ENCODE data around the gene TECR. TPM values are rescaled to one million over a fixed set of nuclear protein-coding genes. Genes with fewer than 3 reads are reported as not detected.

Gene TECR
- total RNA-seq, 2 experiments from 2014 or later = 153 to 163 TPM

DNA sequence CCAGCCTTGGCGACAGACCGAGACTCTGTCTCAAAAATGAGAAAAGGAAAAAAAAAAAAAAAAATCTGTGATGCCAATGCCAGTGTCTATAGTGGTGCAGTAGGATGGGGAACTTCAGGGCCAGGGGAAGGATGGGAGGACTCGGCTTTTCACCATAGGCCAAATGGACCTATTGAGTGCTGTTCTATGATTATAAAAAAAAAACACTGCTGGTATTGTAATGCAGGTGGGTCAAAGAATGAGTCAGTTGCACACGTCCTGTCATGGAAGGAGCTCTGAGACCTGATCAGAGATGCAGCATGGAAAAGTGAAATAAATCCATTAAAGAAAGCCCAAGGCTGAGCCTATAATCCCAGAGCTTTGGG lies 18.2 kb upstream of the TECR start:
- ChIA-PET CTCF (interaction anchor here (1.0 kb wide), 1 partner anchor 374 kb away, joined by 3 read pairs; the partner anchor contains the start of gene ASF1B), POLR2A (interaction anchor here (1.1 kb wide), 1 partner anchor 11 kb away, joined by 3 read pairs; no protein-coding TSS in a partner anchor)
- no peak overlapping the region for H3K27ac Mint-ChIP-seq
- no peaks in the 10 kb centered on the region for H3K9me3 Mint-ChIP-seq (ENCODE audit: insufficient read depth)
- H3K4me3 Mint-ChIP-seq = no peak overlapping the region
- no peak for DNase-seq
- peaks cover 57% of the 10 kb centered on the region for H3K4me1 Mint-ChIP-seq (ENCODE audit: low read depth)
- H3K36me3 Mint-ChIP-seq (ENCODE audit: low read depth) = peaks cover 32% of the 10 kb centered on the region
- H3K27me3 Mint-ChIP-seq (ENCODE audit: low read depth) = no peaks in the 10 kb centered on the region
- no peak for ATAC-seq

DNA sequence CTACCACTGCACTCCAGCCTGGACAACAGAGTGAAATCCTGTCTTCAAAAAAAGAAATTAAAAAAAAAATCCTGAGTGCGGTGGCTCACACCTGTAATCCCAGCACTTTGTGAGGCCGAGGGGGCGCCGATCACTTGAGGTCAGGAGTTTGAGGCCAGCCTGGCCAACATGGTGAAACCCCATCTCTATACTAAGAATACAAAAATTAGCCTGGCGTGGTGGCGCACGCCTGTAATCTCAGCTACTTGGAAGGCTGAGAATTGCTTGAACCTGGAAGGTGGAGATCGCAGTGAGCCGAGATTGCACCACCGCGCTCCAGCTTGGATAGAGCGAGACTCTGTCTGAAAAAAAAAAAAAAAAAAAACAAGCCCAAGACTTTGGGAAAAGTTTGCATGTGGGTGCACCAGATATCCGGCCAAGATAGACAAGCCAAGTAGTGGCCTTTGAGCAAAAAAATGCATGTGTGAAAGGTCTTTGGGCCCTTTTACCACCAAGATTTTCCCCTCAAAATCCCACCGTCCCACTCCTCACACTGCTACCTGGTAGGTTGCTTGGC lies 16.9 kb upstream of the TECR start:
- H3K27me3 Mint-ChIP-seq (ENCODE audit: low read depth) = no peaks in the 10 kb centered on the region
- H3K4me1 Mint-ChIP-seq (ENCODE audit: low read depth) = peaks cover 50% of the 10 kb centered on the region
- peaks cover 44% of the 10 kb centered on the region for H3K36me3 Mint-ChIP-seq (ENCODE audit: low read depth)
- DNase-seq (no peak), ATAC-seq (no peak)
- POLR2A ChIA-PET = interaction anchor here (2.0 kb wide), 1 partner anchor 9 kb away, joined by 5 read pairs; no protein-coding TSS in a partner anchor
- H3K4me3 Mint-ChIP-seq = no peak overlapping the region
- no peak overlapping the region for H3K27ac Mint-ChIP-seq
- CTCF ChIA-PET = interaction anchor here (0.7 to 1.8 kb wide), 3 partner anchors 8 to 376 kb away, joined by 3 to 9 read pairs (median 3); partner anchors contain the start of gene ASF1B
- no peaks in the 10 kb centered on the region for H3K9me3 Mint-ChIP-seq (ENCODE audit: insufficient read depth)

DNA sequence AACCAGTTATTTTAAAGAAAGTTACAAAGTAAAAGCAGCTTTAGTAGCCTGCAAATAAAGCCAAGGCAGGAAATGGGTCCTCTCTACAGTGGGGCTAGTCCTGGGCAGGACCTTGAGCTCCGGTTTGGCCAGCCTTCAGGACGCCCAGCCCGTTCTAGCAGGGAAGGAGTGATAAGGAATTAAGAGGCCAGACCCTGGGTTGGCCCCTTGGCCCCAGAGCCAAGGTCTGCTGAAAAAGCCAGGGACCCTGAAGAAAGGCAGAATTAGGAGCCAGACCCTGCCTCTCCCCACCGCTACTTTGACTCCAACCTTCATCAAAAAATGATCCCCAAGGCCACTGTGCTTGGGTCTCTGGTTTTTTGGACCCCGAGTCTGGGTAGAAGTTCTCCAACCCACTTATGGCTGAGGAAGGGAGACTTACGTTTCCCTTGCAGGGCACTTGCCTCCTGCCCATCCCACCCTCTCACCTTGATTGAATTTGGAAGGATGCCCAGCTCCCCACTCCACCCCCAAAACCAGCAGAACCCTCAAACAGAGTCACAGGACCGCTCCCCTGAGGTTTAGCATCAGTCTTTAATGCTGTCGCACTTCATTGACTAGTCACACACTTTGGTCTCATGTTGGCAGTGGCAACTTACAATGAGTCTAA lies 15.1 kb upstream of the TECR start:
- Mint-ChIP-seq H3K36me3 (ENCODE audit: low read depth) (peaks cover 50% of the 10 kb centered on the region), H3K4me1 (ENCODE audit: low read depth) (peaks cover 49% of the 10 kb centered on the region), H3K27ac (peak overlapping the region; percentile 56), H3K27me3 (ENCODE audit: low read depth) (no peaks in the 10 kb centered on the region), H3K4me3 (peak overlapping the region; percentile 94), H3K9me3 (ENCODE audit: insufficient read depth) (no peaks in the 10 kb centered on the region)
- ChIA-PET POLR2A (interaction anchor here (0.6 to 11.2 kb wide), 3 partner anchors 8 to 465 kb away, joined by 3 to 203 read pairs (median 8); no protein-coding TSS in a partner anchor), CTCF (interaction anchor here (1.8 kb wide), 1 partner anchor 10 kb away, joined by 9 read pairs; no protein-coding TSS in a partner anchor)
- ATAC-seq (no peak), DNase-seq (no peak)

DNA sequence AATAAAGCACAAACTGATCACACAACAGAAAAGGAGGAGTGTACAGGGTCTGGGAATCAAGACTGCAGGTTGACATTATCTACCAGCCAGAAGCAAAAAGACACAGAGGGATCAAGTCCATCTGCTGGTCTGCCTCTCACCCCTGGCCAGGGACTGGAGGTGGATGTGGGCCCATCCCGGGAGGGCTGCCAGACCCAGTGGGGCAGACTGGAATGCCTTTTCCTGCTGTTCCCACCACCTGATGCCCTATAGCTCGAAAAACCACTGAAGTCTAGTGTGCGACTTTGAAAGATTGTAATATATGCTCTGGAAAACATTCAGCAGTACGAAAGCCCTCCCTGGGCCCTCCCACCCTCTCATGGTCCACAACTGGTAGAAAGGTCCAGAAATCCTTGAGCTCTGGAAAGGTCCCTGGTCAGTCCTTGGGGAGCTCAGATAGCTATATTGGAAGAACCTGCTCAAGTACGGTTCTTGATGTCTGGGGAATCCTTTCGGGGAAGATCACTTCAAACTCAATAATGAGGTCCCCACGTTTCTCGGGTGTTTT lies 13.8 kb upstream of the TECR start:
- peaks cover 50% of the 10 kb centered on the region for H3K36me3 Mint-ChIP-seq (ENCODE audit: low read depth)
- ATAC-seq (no peak), DNase-seq (no peak)
- H3K9me3 Mint-ChIP-seq (ENCODE audit: insufficient read depth) = no peaks in the 10 kb centered on the region
- peaks cover 54% of the 10 kb centered on the region for H3K4me1 Mint-ChIP-seq (ENCODE audit: low read depth)
- H3K27me3 Mint-ChIP-seq (ENCODE audit: low read depth) = no peaks in the 10 kb centered on the region
- peak overlapping the region; percentile 94 for H3K4me3 Mint-ChIP-seq
- H3K27ac Mint-ChIP-seq = peak overlapping the region; percentile 80
- ChIA-PET CTCF (interaction anchor here (0.9 to 5.2 kb wide), 2 partner anchors 9 to 41 kb away, joined by 3 to 75 read pairs; no protein-coding TSS in a partner anchor), POLR2A (interaction anchor here (1.1 to 11.2 kb wide), 3 partner anchors 9 to 134 kb away, joined by 3 to 203 read pairs (median 3); partner anchors contain the start of gene ADGRE5)

DNA sequence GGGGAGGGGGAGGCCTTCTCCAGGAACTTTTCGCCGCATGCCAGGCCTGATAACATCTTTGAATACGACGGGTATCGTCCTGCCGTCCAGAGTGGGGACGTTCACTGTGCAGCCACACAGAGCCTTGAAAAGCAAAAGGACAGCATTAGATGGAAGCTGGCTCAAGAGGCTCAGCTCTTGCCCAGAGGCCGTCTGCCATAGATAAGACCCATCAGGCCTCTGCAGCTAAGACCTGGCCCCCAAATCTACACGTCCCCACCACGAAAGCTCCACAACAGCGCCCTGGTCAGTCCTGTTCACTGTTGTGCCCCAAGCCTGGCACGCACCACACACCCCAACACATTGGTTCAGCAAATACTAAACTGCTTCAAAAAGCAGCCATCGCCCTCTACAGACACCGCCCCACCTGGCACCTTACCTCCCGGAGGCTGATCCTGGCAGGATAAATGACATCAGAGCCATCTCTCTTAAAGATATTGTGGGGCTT lies 13.3 kb upstream of the TECR start:
- no peak for DNase-seq
- H3K4me1 Mint-ChIP-seq (ENCODE audit: low read depth) = peaks cover 51% of the 10 kb centered on the region
- POLR2A ChIA-PET = interaction anchor here (1.1 to 11.2 kb wide), 5 partner anchors 9 to 134 kb away, joined by 3 to 203 read pairs (median 6); partner anchors contain the start of genes ADGRE5 and TECR

DNA sequence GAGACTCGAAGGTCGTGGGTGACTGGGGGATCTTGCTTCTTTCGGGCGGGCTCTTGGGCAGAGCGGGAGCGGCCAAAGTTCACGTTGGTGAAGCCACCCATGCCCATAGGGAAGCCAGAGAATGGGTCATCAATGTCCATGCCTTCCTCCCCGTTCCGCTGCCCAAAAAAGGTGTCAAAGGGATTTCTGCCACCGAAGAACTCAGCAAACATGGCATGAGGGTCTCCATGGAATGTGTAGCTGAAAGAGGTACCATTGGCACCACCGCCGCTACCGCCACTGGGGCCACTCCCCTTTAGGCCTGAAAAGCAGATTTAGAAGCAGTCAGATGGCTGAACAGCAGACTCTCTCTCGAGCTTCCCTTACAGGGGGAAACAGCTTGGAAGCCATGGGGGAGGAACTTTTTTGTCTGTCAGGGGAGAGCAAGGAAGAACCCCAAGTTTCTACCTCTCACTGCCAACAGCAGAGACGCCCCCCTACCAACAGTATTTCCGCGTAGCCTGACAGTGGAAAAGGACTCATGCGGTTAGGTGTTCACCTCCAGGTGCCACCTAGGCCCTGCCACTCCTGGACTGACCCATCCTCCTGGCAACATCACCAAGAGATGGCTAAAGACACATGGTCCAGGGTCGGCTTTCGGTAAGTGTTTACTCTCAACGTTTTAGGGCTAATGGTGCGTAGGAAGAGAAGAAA lies 12.5 kb upstream of the TECR start:
- POLR2A ChIA-PET = interaction anchor here (0.6 to 11.2 kb wide), 13 partner anchors 9 to 153 kb away, joined by 3 to 203 read pairs (median 4); partner anchors contain the start of genes ADGRE5 and TECR
- DNase-seq = peak; percentile 51
- CTCF ChIA-PET = interaction anchor here (1.0 to 5.2 kb wide), 5 partner anchors 9 to 40 kb away, joined by 3 to 75 read pairs (median 3); no protein-coding TSS in a partner anchor
- no peak for ATAC-seq
- Mint-ChIP-seq H3K9me3 (ENCODE audit: insufficient read depth) (no peaks in the 10 kb centered on the region), H3K27me3 (ENCODE audit: low read depth) (no peaks in the 10 kb centered on the region), H3K36me3 (ENCODE audit: low read depth) (peaks cover 50% of the 10 kb centered on the region), H3K27ac (peak overlapping the region; percentile 80), H3K4me1 (ENCODE audit: low read depth) (peaks cover 54% of the 10 kb centered on the region), H3K4me3 (peak overlapping the region; percentile 94)

More for the DNA sequence above, 13.3 kb upstream of the TECR start:
- ATAC-seq = no peak
- Mint-ChIP-seq H3K27ac (peak overlapping the region; percentile 80), H3K9me3 (ENCODE audit: insufficient read depth) (no peaks in the 10 kb centered on the region), H3K27me3 (ENCODE audit: low read depth) (no peaks in the 10 kb centered on the region), H3K4me3 (peak overlapping the region; percentile 94), H3K36me3 (ENCODE audit: low read depth) (peaks cover 50% of the 10 kb centered on the region)
- CTCF ChIA-PET = interaction anchor here (0.9 to 5.2 kb wide), 3 partner anchors 10 to 40 kb away, joined by 3 to 75 read pairs (median 10); no protein-coding TSS in a partner anchor

DNA sequence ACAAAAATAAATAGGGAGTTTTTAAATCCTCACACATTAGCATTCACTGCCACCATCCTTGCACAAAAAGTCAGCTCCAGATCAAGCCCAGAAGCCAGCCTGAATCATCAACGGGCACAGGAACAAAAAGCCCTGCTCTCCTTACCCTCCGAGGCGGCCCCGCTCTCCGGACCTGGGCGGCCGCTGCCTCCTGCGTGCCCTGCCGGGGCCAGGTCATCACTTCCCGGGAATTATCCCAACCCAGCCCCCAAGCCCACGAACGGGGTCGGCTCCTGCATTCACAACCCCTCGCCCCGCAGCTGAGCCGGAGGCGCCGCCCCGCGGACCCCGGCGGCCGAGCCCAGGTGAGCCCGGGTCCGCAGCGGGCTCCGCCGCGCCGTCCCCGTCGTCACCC lies 12.0 kb upstream of the TECR start:
- POLR2A ChIA-PET = interaction anchor here (0.6 to 11.2 kb wide), 18 partner anchors 8 to 645 kb away, joined by 3 to 203 read pairs (median 4); partner anchors contain the start of gene TECR
- H3K36me3 Mint-ChIP-seq (ENCODE audit: low read depth) = peaks cover 50% of the 10 kb centered on the region
- H3K4me1 Mint-ChIP-seq (ENCODE audit: low read depth) = peaks cover 60% of the 10 kb centered on the region
- peak overlapping the region; percentile 80 for H3K27ac Mint-ChIP-seq
- H3K4me3 Mint-ChIP-seq = peak overlapping the region; percentile 94
- H3K9me3 Mint-ChIP-seq (ENCODE audit: insufficient read depth) = no peaks in the 10 kb centered on the region
- H3K27me3 Mint-ChIP-seq (ENCODE audit: low read depth) = no peaks in the 10 kb centered on the region
- ATAC-seq (peak; percentile 0), DNase-seq (peak; percentile 47)
- CTCF ChIA-PET = interaction anchor here (1.0 to 5.2 kb wide), 7 partner anchors 9 to 381 kb away, joined by 3 to 75 read pairs (median 4); partner anchors contain the start of gene ASF1B

DNA sequence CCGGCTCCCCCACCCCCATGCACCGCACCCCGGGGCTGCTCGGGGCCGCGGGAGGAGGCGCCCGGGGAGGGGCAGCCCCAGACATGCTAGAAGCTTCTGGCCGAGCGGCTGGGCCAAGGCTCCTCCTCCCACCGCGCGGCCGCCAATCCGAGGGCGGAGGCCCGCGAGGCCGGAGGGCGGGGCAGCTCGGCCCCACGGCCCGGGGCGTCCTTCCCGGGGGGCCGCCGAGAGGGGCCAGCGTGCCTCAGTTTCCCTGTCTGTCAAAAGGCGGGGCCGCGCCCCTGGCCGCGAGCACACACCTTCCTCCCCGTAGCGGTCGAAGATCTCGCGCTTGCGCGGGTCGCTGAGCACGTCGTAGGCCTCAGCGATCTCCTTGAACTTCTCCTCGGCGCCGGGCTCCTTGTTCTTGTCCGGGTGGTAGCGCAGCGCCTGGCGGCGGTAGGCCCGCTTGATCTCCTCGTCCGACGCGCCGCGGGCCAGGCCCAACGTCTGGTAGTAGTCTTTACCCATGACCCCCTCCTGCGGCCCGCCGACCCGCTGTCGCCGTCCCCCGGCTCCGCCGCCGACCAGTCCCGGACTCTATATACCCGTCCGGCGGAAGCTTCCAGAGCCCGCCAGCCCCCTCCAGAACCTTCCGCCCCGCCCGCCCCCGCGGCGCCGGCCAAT lies 11.4 kb upstream of the TECR start, which contains the start of gene DNAJB1:
DNAJB1 (minus strand) TSS at position 558 of the 666 bp plus-strand sequence; CDS start at position 510, 48 bp downstream.
- H3K4me1 Mint-ChIP-seq (ENCODE audit: low read depth) = peaks cover 65% of the 10 kb centered on the region
- DNase-seq (peak; percentile 74), ATAC-seq (peak; percentile 73)
- H3K36me3 Mint-ChIP-seq (ENCODE audit: low read depth) = peaks cover 52% of the 10 kb centered on the region
- H3K9me3 Mint-ChIP-seq (ENCODE audit: insufficient read depth) = no peaks in the 10 kb centered on the region
- H3K27me3 Mint-ChIP-seq (ENCODE audit: low read depth) = no peaks in the 10 kb centered on the region
- H3K4me3 Mint-ChIP-seq = peak within 1 kb of the TSS; percentile 94
- H3K27ac Mint-ChIP-seq = peak within 1 kb of the TSS; percentile 96
- CTCF ChIA-PET = interaction anchor here (0.7 to 5.2 kb wide), 11 partner anchors 8 to 381 kb away, joined by 3 to 75 read pairs (median 3); partner anchors contain the start of gene ASF1B
- POLR2A ChIA-PET = interaction anchor here (0.5 to 11.2 kb wide), 29 partner anchors 8 to 681 kb away, joined by 3 to 203 read pairs (median 4); partner anchors contain the start of gene TECR

DNA sequence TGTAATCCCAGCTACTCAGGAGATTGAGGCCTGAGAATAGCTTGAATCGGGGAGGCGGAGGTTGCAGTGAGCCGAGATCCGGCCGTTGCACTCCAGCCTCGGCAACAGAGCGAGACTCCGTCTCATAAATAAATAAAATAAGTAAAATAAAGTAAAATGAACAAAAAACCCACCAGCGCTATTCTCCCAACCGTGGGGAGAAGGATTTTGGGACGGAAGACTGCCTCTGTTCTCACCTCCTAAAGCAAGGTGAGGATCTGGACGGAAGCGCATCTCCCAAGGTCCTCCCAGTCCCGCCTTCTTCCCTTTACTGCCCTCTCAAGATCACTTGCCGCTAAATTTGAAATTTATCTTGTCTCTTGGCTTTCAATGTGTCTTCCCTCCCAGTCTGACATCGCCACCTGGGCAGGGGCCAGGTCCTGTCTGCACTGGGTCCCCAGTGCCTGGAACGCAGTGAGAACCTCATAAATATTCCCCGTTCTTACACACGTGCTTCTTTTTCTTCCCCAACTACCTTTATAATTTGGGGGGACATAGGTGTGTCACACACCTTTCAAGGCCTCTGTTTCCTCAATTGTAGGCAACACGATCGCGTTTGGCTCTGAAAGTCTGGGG lies 10.0 kb upstream of the TECR start:
- peaks cover 71% of the 10 kb centered on the region for H3K4me1 Mint-ChIP-seq (ENCODE audit: low read depth)
- no peak for DNase-seq

More for the DNA sequence above, 10.0 kb upstream of the TECR start:
- POLR2A ChIA-PET = interaction anchor here (3.6 to 11.2 kb wide), 2 partner anchors 9 to 13 kb away, joined by 37 to 203 read pairs; partner anchors contain the start of gene TECR
- Mint-ChIP-seq H3K9me3 (ENCODE audit: insufficient read depth) (no peaks in the 10 kb centered on the region), H3K4me3 (peak overlapping the region; percentile 77), H3K27me3 (ENCODE audit: low read depth) (no peaks in the 10 kb centered on the region), H3K36me3 (ENCODE audit: low read depth) (peaks cover 41% of the 10 kb centered on the region), H3K27ac (peak overlapping the region; percentile 96)
- CTCF ChIA-PET = interaction anchor here (1.1 to 5.2 kb wide), 3 partner anchors 13 to 39 kb away, joined by 4 to 75 read pairs (median 10); no protein-coding TSS in a partner anchor
- no peak for ATAC-seq
